Endothelial cell of hepatic sinusoid (primary cell): ENCODE measurements around the gene RNF17.
"Not testable (repeated sequence)": the region's sequence is repeated elsewhere in the genome, so short reads cannot be mapped to it uniquely, and the experiment has no call there.

ENCODE experiments used
- in situ Hi-C: cut with HindIII; loops from 2 replicates; pipeline ENCODE4 v1.10.0; 2017; ENCODE audit warnings: low sequenced_read_pairs

The RNF17 gene, protein sequence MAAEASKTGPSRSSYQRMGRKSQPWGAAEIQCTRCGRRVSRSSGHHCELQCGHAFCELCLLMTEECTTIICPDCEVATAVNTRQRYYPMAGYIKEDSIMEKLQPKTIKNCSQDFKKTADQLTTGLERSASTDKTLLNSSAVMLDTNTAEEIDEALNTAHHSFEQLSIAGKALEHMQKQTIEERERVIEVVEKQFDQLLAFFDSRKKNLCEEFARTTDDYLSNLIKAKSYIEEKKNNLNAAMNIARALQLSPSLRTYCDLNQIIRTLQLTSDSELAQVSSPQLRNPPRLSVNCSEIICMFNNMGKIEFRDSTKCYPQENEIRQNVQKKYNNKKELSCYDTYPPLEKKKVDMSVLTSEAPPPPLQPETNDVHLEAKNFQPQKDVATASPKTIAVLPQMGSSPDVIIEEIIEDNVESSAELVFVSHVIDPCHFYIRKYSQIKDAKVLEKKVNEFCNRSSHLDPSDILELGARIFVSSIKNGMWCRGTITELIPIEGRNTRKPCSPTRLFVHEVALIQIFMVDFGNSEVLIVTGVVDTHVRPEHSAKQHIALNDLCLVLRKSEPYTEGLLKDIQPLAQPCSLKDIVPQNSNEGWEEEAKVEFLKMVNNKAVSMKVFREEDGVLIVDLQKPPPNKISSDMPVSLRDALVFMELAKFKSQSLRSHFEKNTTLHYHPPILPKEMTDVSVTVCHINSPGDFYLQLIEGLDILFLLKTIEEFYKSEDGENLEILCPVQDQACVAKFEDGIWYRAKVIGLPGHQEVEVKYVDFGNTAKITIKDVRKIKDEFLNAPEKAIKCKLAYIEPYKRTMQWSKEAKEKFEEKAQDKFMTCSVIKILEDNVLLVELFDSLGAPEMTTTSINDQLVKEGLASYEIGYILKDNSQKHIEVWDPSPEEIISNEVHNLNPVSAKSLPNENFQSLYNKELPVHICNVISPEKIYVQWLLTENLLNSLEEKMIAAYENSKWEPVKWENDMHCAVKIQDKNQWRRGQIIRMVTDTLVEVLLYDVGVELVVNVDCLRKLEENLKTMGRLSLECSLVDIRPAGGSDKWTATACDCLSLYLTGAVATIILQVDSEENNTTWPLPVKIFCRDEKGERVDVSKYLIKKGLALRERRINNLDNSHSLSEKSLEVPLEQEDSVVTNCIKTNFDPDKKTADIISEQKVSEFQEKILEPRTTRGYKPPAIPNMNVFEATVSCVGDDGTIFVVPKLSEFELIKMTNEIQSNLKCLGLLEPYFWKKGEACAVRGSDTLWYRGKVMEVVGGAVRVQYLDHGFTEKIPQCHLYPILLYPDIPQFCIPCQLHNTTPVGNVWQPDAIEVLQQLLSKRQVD (N-terminal part only)

DNA sequence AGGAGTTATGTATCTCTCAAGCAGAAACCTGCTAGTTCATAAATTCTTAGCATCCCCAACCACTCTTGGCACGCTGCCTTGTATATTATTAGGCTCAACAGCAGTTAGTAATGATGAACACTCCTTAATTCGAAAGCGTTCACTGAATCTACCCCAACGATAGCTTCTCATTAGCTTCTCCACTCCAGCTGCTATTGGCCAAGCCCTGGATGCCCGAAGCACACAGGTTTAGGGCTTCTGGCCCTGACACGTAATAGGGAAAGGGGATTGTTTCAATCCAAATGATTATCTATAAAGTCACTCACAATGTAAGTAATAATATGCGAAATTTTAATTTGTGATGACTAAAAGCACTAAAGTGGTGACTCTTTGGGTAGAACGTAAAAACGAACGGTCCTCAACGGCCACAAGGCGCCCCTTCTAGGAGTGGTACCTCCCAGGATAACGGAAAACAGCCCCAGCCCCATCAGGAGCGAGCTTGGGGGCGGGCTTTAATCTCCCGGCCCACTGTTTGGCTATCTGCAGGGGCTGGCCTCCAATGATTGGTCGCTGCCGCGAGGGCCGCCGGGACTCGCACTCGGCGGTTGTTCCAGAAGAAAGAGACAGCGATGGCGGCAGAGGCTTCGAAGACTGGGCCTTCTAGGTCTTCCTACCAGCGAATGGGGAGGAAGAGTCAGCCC is at the start of gene RNF17:
RNF17 (plus strand) TSS at position 574 of the 680 bp plus-strand sequence; CDS start at position 609, 35 bp downstream.
- in situ Hi-C loops = no loop called here

DNA sequence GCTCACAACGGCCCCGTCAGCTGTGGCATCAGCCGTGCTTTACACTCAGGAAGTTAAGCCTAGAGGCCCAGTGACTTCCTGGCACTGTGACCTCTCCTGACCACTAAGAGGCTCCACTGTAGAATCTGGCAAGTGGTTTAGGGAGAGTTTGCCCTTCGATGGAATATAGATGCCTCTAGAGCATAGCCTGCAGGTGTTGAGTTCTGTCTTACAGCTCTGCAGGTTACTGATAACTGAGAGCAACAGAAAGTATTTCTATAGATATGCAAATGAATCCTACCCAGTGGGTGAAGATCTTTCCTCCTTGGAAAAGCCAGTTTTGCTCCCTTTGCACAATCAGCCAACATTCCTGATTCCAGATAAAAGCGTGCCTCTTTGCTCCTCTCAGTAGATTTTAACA is 48.0 kb upstream of the RNF17 start:
- in situ Hi-C loops = no loop called here

DNA sequence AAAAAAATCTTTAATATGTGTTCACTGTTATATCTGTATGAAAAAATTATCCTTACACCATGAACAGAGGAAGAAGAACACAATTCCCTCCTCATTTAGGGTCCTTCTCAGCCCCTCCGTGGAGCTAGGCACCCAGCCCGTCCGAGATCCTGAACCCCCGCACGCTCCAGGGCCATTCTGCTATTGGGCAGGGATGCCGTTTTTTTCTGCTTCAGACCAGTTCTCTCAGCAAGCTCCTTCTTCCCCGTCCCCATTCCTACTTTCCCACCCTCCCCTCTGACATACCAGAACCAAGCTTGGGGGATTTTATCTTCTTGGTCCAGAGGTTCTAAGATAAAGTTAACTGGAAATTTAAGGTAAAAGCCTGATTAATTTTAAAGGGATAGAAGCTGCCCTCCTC is 47.5 kb upstream of the RNF17 start:
- in situ Hi-C loops = no loop called here

DNA sequence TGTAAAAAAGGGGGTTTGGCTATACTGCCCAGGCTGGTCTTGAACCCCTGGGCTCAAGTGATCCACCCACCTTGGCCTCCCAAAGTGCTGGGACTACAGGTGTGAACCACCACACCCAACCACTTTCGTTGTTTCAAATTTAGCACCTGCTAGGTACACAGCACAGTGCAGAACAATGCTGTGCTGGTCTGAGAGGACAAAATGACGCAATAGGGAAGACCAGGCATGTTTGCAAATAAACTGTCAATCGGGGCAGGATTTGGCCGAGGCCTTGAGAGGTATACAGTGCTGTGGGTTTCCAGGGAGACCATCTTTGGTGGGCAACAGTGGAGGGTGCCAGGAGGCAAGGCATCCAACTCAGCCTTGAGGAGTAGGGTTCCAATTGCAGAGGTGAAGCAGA is 46.8 kb upstream of the RNF17 start:
- in situ Hi-C loops = no loop called here

DNA sequence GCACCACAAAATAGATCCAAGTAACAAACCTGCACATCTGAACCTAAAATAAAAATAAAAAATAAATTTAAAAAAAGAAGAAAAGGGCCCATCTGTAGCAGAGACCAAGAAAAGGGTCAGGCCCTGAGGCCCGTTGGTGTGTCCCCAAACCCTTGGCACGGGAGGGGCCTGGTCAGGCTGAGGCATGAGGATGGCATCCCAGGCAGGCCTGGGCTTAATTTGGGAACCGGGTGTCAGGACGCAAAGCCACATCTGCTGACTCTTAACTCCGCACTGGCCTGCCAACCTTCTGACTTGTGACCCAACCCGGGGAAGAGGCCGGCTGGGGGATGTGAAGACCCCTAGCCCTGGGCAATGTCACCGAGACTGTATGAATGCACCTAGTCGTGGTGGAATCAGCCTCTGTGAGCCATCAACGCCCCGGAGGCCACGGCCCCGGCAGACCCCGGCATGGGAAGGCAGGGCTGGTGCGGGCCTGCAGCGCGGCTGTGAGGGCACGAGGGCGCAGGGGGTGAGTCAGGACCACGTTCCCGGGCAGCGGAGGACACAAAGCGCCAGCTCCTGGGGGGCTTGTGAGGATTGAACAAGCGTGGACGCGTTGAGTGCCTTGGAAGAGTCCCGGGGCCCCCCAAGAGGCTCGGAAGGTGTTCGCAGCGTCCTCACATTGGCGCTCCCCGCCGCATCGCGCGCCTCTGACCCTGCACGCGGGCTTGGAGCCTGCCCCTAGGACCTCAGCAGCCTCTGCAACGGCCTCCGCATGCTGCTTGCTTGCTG is 45.6 kb upstream of the RNF17 start:
- in situ Hi-C loops = no loop called here

DNA sequence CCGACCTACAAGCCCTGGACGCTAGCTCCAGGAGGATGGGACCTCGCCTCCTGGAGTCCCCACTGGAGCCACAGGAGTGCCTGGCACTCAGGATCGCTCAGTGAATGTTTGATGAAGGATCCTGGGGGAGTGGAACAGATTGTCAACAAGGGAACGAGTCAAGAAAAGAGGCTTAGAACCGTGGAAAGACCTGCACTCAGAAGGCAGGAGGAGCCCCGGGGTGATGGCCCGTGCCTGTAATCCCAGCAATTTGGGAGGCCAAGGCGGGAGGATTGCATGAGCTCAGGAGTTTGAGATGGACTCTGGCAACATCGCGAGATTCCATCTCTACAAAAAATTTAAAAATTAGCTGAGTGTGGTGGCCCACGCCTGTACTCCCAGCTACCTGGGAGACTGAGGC is 44.8 kb upstream of the RNF17 start:
- in situ Hi-C loops = no loop called here

DNA sequence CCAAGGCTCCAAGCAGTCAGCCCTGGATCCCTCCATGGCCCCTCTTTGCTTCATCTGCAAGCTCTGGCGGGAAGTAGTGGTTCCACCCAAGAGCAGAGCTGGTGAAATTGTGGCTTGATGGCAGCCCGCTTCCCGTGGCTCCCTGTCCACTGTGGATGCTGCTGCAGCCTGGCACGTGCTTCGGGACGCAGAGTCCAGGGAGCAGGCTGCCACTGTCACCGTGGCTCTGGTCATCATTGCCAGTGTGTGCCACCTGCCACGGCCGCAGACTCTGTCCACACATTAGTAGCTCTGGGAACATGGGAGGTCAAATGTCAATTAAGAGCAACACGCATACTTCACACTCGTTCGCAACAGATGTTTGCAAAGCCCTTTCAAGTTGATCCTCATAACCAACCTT is 40.8 kb upstream of the RNF17 start:
- in situ Hi-C loops = no loop called here

DNA sequence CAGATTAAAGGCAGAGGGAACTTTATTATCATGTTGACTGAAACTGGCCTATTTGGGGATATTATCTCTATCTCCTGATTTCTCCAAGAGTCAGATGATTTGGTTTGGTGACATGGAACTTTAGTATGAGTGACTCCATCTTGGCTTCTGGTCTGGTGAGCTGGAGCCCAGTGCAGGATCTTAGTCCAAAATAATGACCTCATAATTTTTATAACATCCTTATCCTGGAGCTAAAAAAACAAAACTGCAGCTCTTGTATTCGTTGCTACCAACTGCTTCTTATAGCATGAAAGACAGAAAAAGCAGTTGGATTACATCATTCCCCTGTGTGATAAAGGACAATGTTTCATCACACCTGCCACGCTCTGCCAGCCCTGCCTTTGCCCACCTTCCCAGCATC is 39.3 kb upstream of the RNF17 start:
- in situ Hi-C loops = no loop called here

DNA sequence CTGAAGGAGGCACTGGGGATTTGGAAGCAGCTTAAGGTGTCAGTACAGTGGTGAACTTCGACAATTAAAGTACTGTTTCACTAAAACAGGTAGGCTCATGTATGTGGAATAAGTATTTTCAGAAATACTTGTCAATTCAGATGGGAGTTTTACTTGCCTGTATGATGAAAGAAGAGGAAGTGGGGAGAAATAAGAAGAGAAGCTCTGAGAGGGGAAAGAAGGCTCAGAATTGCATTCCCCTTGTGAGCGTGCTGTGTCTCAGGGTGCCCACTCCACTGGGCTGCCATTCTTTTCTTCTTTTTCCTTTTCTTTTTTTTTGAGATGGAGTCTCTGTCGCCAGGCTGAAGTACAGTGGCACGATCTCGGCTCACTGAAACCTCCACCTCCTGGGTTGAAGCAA is 38.6 kb upstream of the RNF17 start:
- in situ Hi-C loops = no loop called here

DNA sequence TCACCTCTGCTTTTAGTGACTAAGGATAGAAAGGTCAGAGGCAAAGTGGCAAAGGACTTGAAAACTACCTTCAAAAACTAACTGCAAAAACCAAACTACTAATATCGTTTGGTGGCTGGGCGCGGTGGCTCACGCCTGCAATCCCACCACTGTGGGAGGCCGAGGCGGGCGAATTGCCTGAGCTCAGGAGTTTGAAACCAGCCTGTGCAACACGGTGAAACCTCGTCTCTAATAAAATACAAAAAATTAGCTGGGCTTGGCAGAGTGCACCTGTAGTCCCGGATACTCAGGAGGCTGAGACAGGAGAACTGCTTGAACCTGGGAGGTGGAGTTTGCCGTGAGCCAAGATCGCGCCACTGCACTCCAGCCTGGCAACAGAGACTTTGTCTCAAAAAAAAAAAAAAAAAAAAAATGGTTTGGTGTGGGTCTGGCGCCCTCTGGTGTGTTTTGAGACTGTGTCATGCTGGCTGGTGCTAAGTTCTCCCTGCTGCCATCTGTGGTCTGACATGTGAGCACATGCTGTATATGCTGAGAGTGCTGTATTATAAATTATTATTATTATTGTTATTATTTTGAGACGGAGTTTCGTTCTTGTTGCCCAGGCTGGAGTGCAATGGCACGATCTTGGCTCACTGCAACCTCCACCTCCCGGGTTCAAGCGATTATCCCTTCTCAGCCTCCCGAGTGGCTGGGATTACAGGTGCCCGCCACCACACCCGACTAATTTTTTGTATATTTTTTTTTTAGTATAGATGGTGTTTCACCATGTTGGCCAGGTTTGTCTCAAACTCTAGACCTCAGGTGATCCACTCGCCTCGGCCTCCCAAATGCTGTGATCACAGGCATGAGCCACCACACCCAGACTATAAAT is 36.0 kb upstream of the RNF17 start:
- in situ Hi-C loops = no loop called here

DNA sequence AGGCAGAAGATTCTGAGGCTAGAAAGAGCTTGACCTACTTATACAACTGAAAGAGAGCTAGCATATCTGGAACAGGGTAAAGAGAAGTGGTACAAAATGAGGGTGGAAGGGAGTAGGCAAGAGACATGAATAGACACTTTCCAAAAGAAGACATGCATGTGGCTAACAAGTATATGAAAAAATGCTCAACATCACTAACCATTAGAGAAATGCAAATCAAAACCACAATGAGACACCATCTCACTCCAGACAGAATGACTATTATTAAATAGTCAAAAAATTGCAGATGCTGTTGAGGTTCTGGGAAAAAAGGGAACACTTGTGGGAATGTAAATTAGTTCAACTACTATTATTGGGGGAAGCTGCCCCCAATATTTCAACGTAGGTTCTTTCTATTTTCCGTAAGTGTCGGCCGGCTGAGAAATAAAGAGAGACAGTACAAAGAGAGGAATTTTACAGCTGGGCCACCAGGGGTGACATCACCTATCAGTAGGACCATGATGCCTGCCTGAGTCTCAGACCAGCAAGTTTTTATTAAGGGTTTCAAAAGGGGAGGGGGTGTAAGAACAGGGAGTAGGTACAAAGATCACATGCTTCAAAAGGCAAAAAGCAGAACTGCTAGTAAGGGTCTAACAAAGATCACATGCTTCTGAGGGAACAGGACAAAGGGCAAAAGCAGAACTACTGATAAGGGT is 32.9 kb upstream of the RNF17 start:
- in situ Hi-C loops = not testable (repeated sequence)

DNA sequence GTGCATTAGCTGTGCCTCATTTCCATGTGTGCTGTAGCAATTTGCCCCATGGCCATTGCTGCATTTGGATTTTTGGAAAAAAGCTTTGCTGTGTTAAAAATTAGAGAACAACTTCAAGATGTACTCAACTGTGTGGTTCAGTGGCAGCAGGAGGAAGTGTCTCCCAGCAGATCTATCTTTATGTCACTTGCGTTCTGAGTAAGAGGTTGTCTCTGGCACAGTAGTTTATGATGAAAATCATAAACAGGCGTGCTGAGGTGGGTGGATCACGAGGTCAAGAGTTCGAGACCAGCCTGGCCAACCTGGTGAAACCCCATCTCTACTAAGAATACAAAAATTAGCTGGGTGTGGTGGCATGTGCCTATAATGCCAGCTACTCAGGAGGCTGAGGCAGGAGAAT is 29.0 kb upstream of the RNF17 start:
- in situ Hi-C loops = no loop called here

DNA sequence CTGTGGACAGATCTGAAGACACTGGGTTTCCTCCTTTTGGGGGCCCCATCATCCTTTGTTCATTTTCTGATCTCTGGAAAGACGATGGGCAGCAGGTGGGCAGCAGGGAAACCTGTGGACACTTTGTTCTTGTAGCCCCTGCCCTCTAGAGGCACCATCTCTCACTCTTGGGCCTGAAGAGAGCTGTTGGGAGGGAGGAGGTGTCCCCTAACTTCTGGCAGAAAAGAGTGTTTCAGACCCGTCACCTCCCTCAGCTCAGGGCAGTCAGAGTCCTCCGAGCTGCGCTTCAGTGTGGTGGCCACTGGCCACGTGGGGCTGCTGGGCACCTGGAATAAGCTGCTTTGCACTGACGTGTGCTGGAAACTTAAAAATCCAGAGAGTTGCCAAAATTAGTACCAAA is 26.9 kb upstream of the RNF17 start:
- in situ Hi-C loops = no loop called here

DNA sequence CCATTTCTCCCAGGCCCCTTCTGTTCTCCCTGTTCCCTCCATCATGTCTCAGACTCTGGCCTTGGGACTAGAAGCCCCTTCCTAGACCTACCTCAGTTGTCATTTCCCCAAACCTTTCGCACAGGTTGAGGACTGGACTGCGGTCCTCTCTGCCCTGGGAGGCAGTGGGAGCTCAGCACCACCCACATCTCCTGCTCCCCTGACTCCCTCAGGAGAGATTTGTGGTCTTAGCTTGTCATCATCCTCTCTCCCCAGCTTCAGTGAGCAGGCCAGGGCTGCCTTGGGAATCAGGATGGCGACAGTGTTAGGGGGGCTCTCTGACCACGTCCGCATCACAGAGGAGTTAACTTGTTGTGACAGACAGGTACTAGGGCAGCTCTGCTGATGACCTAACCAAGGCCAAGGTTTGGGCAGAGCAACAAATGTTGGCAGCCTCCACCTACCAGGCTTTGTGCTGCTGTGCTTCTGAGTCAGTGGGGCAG is 25.6 kb upstream of the RNF17 start:
- in situ Hi-C loops = no loop called here

DNA sequence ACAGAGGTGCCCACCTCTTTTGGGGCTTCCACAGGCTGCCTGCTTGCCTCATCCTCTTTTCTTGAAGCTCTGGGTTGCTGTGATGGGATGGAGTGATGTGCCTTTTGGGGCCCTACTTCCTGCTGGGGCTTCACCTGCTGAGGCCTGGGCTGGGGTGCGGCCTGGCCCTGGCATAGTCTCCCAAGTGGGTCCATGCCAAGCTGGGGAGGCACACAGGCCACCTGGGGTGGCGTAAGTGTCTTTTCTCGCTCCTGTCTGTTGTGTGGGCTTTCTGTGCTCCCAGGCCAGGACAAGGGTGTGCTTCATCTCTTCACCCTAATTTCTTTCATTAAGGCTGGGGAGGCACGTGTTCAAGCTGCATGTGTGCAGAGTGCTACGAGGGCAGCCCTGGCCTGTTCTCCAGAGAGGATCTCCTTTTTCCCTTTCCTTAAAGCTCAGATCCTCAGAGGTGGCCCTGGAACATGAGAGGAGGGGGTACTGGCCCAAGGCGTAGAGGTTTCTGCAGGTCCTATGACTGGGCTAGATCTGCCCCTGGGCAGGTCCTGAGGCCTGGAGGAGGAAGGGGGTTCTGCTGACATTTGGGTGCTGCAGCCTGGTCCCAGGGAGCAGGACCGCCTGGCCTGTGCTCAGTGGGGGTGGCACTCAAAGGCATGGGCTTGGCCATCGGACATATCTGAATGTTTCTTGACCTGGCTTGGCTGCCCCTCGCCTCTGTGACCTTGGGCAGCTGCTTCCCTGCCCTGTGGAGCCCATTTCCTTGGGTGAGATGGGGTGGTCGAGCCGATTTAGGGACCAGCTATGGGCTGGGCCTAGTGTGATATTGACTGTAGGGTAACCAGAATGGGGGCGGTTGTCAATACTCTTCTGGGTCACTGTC is 23.7 kb upstream of the RNF17 start:
- in situ Hi-C loops = no loop called here

DNA sequence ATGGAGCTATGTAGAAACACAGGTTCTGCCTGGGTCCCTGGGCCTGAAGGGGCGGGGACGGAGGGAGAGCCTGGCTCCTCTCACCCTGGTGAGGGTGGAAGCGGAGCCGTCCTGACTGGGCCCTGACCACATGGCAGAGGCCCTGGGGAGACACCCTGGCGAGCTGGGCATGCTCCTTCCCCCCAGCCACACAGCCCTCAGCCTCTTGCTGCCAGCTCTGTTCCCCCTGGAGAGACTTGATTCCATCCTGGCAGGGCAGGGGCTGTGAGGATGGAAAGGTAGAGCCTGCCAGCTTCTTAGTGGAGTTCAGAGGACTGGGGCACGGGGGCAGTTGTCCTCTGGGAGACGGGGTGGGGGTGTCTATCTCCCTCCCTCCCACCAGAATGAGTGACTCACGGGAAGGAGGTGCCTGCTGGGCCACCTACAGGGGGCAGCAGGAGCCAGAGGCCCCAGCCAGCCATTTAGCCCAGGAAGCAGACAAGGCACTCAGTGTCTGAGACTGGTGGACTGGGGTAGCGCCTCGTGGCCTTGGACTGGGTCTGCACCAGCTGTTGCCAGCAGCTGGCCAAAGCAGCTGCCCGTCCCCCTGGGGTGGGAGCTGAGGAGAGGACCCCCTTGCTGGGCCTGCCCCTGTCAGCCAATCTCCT is 22.8 kb upstream of the RNF17 start:
- in situ Hi-C loops = no loop called here

DNA sequence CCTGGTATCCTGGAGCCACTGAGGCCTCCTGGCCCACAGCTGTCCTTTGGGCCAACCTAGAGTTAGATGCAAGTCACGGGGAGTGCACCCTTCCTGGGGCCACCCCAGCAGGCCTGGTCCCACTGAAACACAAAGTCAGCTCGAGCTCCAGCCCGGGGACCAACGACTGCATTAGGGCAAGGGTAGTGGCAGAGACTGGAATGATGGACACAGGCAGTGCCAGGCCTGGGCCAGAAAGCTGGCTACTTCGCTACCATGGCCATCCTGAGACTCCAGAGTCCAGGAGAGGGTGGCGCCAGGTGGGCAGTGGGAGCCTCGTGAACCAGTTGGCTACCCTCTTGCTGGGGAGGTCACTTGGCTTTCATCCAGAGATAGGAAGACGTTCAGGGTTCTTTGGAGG is 22.2 kb upstream of the RNF17 start:
- in situ Hi-C loops = no loop called here
